Loucy (cell line): ENCODE measurements around the gene COLQ.

Experiments
- CTCF ChIP-seq: fragments of 200-600 bp; sonication (generic); conservative IDR thresholded peaks from 2 replicates; pipeline ENCODE4 v1.5.1; 2014; ENCODE audit warnings: mild to moderate bottlenecking, antibody characterized with exemption, low read length
- EZH2phosphoT487 ChIP-seq: fragments of 200-600 bp; IDR thresholded peaks from 2 replicates; pipeline ENCODE4 v1.6.1; 2018; ENCODE audit warnings: antibody characterized with exemption, mild to moderate bottlenecking, moderate library complexity, borderline replicate concordance

GRCh38 chr3:15542614-15543013 lies 21.1 kb upstream of the COLQ start:
- TF ChIP-seq CTCF (no peak), EZH2phosphoT487 (no peak)
